ENCODE measurements around the gene EML2. TPM values are rescaled to one million over a fixed set of nuclear protein-coding genes. Genes with fewer than 3 reads are reported as not detected.

EML2 gene, protein sequence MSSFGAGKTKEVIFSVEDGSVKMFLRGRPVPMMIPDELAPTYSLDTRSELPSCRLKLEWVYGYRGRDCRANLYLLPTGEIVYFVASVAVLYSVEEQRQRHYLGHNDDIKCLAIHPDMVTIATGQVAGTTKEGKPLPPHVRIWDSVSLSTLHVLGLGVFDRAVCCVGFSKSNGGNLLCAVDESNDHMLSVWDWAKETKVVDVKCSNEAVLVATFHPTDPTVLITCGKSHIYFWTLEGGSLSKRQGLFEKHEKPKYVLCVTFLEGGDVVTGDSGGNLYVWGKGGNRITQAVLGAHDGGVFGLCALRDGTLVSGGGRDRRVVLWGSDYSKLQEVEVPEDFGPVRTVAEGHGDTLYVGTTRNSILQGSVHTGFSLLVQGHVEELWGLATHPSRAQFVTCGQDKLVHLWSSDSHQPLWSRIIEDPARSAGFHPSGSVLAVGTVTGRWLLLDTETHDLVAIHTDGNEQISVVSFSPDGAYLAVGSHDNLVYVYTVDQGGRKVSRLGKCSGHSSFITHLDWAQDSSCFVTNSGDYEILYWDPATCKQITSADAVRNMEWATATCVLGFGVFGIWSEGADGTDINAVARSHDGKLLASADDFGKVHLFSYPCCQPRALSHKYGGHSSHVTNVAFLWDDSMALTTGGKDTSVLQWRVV
- total RNA-seq, result 12.4 and 18.6 TPM in 2 replicates

DNA sequence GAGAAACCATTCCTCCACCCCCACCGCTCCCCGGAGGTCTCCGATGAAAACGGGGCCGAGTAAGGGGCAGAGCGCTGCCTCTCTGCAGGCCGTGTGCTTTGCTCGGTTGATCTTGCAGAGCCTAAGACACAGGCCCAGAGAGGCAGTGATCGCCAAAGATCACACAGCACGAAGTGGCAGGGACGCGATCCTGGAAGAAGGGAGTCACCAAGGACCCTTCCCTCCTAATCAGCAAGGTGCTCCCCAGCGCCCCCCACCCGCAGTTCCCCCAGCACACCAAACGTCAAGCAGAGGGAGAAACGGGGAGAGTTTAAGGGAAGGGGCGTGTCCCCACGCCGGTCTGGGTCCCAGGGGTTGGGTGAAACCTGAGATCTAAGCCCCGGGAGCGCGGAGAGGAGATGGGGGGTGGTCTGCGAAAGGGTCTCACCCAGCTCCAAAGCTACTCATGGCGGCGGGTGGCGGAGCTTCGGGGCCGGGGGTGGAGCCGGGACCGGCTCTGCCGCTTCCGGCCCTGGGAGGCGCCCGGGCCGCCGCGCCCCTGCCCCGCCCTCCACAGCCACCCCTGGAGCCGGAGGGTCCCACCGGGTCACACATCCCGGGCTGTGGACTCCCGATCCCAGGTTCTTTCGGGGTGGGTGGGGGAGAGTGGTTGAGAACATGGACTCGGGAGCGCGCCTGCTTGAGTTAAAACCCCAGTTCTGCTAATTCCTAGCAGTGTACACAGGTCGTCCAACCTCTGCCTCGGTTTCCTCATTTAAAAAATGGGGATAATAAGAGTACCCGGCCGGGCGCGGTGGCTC is at the start of gene EML2:
Gene EML2 (minus strand): TSS at position 468 of the 800 bp plus-strand sequence. CDS start 21 bp downstream, at position 447.

DNA sequence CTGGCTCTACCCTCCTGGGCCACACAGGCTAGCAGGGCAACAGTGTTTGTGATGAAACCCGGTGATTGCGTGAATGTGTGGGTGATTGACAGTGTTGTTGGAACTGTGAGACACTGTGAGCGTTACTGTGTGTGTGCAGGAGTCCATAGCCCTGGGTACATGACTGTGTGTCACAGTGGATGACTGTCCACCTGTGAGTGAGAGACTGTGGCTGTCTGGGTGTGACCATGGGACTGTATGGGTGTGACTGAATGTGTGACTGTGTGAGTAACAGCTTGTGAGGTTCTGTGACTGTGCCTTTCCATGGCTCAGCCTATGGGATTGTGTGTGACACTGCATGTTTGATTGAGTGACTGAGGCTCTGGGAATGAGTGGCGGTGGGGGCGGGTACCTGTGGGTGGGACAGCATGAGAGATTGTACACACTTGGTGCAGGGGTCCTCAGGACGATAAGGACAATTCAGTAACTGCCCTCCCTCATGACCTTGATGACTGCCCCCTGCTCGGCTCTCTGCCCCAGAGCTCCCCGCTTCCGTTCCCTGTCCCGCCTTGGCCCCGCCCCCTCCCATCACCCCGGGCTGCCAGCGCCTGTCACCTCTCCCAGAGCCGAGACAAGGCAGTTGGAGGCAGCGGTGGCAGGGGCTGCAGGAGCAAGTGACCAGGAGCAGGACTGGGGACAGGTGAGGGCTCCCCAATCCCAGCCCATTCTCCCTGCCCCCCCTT is 28.6 kb upstream of the EML2 start, which contains the start of gene GIPR:
Gene GIPR (plus strand): TSS at position 602 of the 722 bp plus-strand sequence. CDS start 1,300 bp downstream, outside the sequence.

DNA sequence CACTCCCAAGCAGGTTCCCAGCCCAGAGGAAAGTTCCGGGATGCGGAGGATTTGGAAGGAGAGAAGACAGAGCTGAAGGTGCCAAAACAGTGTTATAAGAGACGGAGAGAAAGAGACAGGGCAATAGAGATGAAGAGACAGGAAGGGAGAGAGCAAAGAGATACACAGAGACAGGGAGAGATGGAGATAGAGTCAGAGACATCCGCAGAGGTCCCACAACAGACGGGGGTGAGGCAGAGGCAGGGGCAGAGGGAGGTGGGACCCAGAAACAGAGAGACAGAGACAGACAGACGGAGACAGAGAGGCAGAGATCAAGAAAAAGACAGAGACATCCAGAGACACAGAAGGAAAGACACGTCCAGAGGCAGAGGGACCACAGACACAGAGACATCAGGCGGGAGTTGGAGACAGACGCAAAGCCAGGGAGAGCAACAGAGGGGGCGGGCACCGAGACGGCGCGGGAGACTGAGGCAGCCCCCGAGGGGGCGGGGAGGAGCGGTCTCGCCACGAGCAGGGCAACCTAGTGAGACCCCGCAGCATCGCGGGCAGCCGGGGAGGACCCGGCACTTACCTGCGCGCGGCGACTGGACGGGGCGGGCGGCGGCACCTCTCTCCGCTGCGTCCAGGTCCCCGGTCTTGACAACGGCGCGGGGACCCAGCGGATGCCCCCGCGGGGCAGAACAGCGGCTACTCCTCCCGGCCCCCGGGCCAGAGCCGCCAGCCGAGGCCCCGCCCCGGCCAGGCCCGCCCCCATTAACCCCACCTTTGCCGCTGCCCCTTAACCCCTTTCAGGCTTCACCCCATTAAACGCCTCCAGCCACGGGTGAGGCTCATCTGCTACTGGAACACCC is 37.4 kb downstream of the EML2 start, which contains the start of gene GPR4:
Gene GPR4 (minus strand): TSS at position 689 of the 851 bp plus-strand sequence. CDS start 10,346 bp downstream, outside the sequence.

DNA sequence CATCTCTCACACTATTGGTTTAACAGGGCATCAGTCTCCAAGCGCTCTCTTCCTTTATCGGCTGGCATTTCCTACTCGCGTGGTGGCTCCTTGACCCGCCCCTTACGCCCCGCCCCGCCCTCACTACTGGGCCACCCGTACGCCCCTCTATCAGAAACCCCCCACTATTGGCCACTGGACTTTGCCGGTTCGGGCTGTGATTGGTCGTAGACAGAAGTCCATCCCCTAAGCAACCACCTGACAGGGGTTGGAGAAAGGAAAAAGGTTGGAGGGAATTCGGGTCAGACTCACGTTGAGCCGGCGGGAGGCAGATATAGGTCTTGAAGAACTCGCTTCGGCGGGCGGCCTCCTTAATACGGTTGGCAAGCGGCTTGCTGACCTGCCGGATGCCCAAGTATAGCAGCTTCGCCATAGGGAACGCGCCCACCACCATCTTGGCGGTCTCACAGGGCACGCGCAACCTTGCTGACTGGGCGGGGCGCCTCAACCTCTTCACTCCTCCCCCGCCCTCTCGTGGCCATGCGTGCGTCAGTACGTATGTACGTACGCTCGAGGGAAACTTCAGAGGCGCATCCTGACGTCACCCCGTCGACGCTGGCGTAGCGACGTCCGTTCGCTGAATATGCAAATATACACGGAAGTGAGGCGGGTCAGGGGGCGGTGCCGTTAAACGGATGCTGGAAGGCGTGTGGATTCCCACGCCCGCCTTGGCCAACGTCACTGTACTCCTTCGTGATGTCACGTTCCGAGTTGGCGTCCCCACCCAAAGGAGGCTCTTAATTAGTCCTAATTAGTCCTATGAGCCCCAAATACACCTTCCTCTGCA is 54.7 kb downstream of the EML2 start, which contains the start of gene OPA3:
Gene OPA3 (minus strand): TSS at position 471 of the 826 bp plus-strand sequence. CDS start 38 bp downstream, at position 433.

Other genes with a start within 250 kb of the EML2 start
- gene PPP1R13L, start 234.3 kb downstream of the EML2 start, total RNA-seq, result 4.8 and 7.8 TPM in 2 replicates
- 2.9 and 9.3 TPM in 2 replicates for gene POLR1G, start 232.8 kb downstream of the EML2 start, total RNA-seq
- 73.5 and 82.0 TPM in 2 replicates for gene ERCC1, start 215.5 kb downstream of the EML2 start, total RNA-seq
- gene FOSB, start 171.4 kb downstream of the EML2 start, total RNA-seq, result 14.2 and 53.7 TPM in 2 replicates
- 18.8 and 21.1 TPM in 2 replicates for gene RTN2, start 142.3 kb downstream of the EML2 start, total RNA-seq
- gene PPM1N, start 141.0 kb downstream of the EML2 start, total RNA-seq, result 1.3 and 2.6 TPM in 2 replicates
- 55.0 and 120 TPM in 2 replicates for gene VASP, start 131.9 kb downstream of the EML2 start, total RNA-seq
- 8.2 and 9.2 TPM in 2 replicates for gene OPA3, start 54.6 kb downstream of the EML2 start, total RNA-seq
- gene GPR4, start 37.2 kb downstream of the EML2 start, total RNA-seq, result 1.5 and 2.0 TPM in 2 replicates
- gene GIPR, start 28.8 kb upstream of the EML2 start, total RNA-seq, result 0.12 TPM in 1 of 2 replicates, not detected in the other
- gene SNRPD2, start 52.6 kb upstream of the EML2 start, total RNA-seq, result 281 and 314 TPM in 2 replicates
- 10.0 and 18.6 TPM in 2 replicates for gene QPCTL, start 53.3 kb upstream of the EML2 start, total RNA-seq
- gene FBXO46, start 91.5 kb upstream of the EML2 start, total RNA-seq, result 8.4 and 9.7 TPM in 2 replicates
- not detected in 2 replicates for gene MEIOSIN, start 94.0 kb upstream of the EML2 start, total RNA-seq
- gene SIX5, start 129.9 kb upstream of the EML2 start, total RNA-seq, result 26.3 and 31.2 TPM in 2 replicates
- 29.4 and 32.7 TPM in 2 replicates for gene DMPK, start 143.1 kb upstream of the EML2 start, total RNA-seq
- 25.6 and 27.6 TPM in 2 replicates for gene DMWD, start 153.4 kb upstream of the EML2 start, total RNA-seq
- gene RSPH6A, start 175.9 kb upstream of the EML2 start, total RNA-seq, result not detected in 2 replicates
- gene SYMPK, start 223.8 kb upstream of the EML2 start, total RNA-seq, result 26.5 and 45.2 TPM in 2 replicates
- not detected in 2 replicates for gene FOXA3, start 224.9 kb upstream of the EML2 start, total RNA-seq
- gene IRF2BP1, start 246.7 kb upstream of the EML2 start, total RNA-seq, result 36.3 and 38.5 TPM in 2 replicates